Spleen (tissue), 7 donors: ENCODE measurements around the gene PDIA2.

Experiments used
- POLR2AphosphoS5 ChIP-seq, 3 donors: sonication (generic); formaldehyde crosslinking; IDR thresholded peaks; one replicate each; pipeline ENCODE4 v1.5.1; 2017; ENCODE audit warnings: antibody characterized with exemption in 3 of 3
- TF ChIP-seq, protein P1 (sequence below), 11 experiments: fragments of 200-600 bp in 7 of 11; fragments of 450-650 bp in 4 of 11; sonication (generic) in 4 of 11; IDR thresholded peaks in 8 of 11; conservative IDR thresholded peaks in 3 of 11; 1 replicate in 7 of 11; 2 replicates in 4 of 11; pipeline versions ENCODE4 v1.4.0 to v1.8.0; 2016 to 2021; ENCODE audit warnings: antibody characterized with exemption in 11 of 11, inconsistent platforms in 4 of 11, mild to moderate bottlenecking in 1 of 11
- donor health status: DM: no; HTN: no; CAD: no; lungs with moderate emphysema.
- donor health status: DM: no; HTN: no; CAD: no.
- donor health status: DM: no; HTN: no; CAD: no.

DNA sequence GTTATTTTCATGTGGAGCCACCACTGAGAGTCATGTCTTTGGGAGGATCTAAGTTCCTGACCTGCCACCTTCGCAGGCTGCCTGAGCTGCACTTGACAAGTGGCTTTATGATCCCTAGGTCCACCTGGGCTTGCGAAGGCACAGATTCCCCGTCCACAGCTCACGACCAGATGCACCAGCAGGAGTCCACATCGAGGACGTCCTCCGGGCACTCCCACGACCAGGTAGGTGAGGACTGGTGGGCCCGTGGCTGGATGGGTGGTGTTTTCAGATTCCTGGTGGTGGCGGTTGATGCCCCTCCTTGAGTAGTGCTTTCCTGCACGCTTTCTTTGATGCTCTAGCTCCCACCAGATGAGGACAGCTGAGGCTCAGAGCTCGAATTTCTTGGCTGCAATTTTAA lies 33.5 kb upstream of the PDIA2 start:
- TF ChIP-seq, protein P1, sequence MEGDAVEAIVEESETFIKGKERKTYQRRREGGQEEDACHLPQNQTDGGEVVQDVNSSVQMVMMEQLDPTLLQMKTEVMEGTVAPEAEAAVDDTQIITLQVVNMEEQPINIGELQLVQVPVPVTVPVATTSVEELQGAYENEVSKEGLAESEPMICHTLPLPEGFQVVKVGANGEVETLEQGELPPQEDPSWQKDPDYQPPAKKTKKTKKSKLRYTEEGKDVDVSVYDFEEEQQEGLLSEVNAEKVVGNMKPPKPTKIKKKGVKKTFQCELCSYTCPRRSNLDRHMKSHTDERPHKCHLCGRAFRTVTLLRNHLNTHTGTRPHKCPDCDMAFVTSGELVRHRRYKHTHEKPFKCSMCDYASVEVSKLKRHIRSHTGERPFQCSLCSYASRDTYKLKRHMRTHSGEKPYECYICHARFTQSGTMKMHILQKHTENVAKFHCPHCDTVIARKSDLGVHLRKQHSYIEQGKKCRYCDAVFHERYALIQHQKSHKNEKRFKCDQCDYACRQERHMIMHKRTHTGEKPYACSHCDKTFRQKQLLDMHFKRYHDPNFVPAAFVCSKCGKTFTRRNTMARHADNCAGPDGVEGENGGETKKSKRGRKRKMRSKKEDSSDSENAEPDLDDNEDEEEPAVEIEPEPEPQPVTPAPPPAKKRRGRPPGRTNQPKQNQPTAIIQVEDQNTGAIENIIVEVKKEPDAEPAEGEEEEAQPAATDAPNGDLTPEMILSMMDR (IDR thresholded peaks at IDR 0.05 in 8 of 11, conservative IDR thresholded peaks at IDR 0.05 in 3 of 11): no peak
- TF ChIP-seq POLR2AphosphoS5 (IDR thresholded peaks at IDR 0.05): no peak
